ENCODE measurements around the gene TMEM178B.

GRCh38 chr7:141181812-141182211 lies 107.9 kb downstream of the TMEM178B start:
- no peak for TF ChIP-seq CTCF (IDR thresholded peaks at IDR 0.05)
- no peak for TF ChIP-seq CHD2 (IDR thresholded peaks at IDR 0.05; ENCODE audit: low read length, partially characterized antibody)
- TF ChIP-seq POLR2A (IDR thresholded peaks at IDR 0.05; ENCODE audit: low read length), result no peak
- TF ChIP-seq, protein P1, sequence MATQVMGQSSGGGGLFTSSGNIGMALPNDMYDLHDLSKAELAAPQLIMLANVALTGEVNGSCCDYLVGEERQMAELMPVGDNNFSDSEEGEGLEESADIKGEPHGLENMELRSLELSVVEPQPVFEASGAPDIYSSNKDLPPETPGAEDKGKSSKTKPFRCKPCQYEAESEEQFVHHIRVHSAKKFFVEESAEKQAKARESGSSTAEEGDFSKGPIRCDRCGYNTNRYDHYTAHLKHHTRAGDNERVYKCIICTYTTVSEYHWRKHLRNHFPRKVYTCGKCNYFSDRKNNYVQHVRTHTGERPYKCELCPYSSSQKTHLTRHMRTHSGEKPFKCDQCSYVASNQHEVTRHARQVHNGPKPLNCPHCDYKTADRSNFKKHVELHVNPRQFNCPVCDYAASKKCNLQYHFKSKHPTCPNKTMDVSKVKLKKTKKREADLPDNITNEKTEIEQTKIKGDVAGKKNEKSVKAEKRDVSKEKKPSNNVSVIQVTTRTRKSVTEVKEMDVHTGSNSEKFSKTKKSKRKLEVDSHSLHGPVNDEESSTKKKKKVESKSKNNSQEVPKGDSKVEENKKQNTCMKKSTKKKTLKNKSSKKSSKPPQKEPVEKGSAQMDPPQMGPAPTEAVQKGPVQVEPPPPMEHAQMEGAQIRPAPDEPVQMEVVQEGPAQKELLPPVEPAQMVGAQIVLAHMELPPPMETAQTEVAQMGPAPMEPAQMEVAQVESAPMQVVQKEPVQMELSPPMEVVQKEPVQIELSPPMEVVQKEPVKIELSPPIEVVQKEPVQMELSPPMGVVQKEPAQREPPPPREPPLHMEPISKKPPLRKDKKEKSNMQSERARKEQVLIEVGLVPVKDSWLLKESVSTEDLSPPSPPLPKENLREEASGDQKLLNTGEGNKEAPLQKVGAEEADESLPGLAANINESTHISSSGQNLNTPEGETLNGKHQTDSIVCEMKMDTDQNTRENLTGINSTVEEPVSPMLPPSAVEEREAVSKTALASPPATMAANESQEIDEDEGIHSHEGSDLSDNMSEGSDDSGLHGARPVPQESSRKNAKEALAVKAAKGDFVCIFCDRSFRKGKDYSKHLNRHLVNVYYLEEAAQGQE (IDR thresholded peaks at IDR 0.05), result no peak
- no peak for TF ChIP-seq RAD21 (conservative IDR thresholded peaks at IDR 0.05 in 1 of 2, IDR thresholded peaks at IDR 0.05 in 1 of 2)
- TF ChIP-seq, protein P2, sequence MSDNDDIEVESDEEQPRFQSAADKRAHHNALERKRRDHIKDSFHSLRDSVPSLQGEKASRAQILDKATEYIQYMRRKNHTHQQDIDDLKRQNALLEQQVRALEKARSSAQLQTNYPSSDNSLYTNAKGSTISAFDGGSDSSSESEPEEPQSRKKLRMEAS (IDR thresholded peaks at IDR 0.05), result no peak

Data from A549 (cell line).